DMS53 (cell line): ENCODE measurements around the gene ASIC4.

Experiments used
- DNase-seq: peaks from one replicate; lab custom pipeline; 2025; lab: John Stamatoyannopoulos, UW

Gene ASIC4

DNA sequence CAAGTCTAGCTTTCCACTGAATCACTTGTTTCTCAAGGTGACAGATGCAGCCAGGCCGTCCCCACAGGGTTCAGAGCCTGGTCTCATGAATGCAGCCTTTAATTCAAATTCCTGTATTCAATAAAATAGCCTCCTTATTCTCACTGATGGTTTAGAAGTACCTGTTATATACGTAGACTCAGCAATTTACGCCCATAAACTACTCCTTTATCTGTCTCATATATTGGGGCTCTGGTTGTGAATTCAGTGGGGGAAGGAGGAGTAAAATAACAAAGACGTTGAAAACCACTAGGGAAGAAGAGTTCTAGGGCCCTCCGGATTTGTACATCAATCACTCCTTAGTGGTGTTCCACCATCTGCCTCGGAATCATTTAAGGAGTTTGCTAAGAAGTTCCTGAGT lies 55.4 kb downstream of the ASIC4 start:
- DNase-seq = no peak

DNA sequence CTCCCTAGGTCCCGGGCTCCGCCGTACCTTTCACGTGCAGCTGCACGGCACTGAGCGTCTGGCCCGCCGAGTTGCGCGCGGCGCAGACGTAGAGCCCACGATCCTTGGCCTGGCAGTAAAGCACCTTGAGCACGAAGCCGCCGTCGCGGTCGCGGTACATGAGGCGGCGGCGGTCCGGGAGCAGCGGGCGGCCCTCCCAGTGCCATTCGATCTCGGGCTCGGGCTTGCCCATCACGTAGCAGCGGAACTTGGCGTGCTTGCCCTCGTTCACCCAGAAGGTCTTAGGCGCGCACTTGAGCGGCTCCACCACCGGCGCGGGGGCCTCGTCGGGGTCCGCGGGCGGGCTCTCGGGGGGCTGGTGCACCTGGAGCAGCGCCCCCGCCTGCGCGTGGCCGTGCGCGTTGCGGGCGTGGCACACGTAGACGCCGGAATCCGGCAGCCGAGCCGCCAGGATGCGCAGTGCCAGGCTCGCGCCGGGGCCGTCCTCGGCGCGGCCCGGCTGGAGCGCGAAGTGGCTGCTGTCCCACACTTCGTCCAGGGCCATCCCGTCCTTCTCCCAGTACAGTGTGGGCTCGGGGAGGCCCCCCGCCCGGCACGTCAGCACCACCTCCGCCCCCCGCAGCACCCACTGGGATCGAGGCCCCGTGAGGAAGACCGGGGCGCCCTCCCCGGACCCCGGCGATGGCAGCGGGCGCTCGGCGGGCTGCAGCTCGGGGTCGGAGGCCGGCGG lies 56.1 kb downstream of the ASIC4 start:
- peak; percentile 62 for DNase-seq

DNA sequence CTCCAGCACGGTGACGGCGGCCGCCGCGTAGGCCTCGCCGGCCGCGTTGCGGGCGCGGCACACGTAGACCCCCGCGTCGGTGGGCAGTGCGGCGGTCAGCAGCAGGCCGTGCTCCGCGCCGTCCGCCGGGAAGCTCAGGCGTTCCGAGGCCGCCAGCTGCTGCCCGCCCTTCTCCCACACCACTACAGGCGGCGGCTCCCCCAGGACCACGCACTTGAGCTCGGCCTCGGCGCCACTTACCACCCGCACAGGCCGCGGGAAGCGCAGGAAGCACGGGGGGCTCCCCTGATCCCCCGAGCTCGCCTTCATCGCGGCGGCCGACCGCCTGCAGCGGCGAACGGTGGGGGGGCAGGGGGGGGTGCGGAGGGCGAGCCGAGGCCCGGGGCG lies 56.6 kb downstream of the ASIC4 start:
- DNase-seq = peak; percentile 55

DNA sequence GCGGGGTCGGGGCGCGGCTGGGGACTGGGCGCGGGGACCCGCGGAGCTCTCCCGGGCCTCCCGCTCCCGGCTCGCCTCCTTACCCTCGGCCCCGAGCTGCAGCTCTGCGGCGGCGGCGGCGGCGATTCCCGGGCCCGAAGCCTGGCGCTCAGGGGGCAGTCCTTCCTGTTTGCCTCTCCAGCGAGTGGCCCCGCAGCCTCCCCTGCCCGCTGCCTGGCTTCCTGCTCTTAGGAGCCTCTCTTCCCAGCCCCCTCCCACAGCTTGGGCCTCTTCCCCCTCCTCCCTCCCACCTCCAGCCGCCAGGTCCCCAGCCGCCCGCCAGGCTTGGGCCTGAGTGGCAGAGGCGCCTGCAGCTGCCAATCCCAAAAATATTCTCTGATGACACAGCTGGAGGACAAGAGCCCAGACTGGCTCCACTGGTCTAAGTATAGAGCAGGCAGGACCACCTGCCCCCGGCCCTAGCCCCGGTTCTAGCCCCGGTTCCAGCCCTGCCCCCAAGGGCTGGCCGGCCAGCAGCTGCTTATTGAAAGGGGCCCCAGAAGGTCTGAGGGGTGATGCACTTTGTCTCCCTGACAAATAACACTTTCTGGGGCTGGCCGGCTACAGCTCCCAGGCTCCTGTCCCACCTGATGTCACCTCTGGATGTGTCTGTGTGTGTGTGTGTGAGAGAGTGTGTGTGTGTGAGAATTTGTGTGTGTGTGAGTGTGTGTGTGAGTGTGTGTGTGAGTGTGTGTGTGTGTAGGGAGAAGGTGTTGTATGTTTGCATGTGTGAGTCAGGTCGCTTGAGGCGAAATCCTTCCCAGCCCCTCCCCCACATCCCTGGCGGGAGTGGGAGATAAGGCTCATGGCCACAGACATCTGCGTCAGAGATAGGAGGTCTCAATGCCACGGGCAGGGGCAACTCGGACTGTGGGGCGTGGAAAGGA lies 57.3 kb downstream of the ASIC4 start, which contains the start of gene OBSL1:
OBSL1 (minus strand) TSS at position 229 of the 926 bp plus-strand sequence. CDS start 307 bp downstream, outside the sequence.
- peak; percentile 87 for DNase-seq

DNA sequence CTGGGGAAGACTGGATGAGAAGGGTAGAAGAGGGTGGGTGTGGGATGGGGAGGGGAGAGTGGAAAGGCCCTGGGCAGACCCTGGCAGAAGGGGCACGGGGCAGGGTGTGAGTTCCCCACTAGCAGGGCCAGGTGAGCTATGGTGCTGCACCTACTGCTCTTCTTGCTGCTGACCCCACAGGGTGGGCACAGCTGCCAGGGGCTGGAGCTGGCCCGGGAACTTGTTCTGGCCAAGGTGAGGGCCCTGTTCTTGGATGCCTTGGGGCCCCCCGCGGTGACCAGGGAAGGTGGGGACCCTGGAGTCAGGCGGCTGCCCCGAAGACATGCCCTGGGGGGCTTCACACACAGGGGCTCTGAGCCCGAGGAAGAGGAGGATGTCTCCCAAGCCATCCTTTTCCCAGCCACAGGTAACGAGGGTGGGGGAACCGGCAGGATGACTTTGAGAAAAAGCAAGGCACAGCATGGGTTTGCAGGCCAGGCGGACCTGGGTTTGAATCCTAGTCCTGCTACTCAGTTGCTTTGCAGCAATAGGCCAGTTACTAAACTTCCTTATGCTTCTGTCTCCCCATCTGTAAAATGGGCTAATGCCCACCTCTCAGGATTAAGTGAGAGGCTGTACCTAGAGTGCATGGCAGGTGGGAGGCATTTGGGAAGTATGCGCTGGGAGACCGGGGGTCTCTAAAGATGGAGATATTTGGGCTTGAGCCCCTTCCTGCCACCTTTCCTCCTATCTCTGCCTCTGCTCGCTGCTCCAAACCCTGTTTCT lies 58.1 kb downstream of the ASIC4 start, which contains the start of gene INHA:
INHA (plus strand) TSS at position 74 of the 765 bp plus-strand sequence; CDS start at position 139, 65 bp downstream.
- DNase-seq = no peak

DNA sequence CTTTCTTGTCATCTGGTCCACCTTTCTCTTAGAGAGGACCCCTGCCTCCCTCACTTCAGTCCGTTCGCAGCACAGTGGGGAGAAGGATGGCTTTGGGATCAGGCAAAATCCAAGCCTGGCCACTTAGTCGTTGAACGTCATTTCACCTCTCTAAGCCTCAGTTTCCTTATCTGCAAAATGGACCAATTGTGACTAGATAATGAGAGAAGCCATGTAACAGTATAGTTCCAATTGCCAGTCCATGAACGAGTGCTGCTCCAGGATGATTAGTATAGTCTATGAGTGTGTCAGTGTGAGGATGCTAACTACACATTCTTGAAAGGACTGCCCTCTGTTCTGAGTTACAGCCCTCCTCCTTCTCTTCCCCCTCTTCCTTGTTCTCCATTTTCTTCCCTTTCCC lies 58.9 kb downstream of the ASIC4 start:
- no peak for DNase-seq

DNA sequence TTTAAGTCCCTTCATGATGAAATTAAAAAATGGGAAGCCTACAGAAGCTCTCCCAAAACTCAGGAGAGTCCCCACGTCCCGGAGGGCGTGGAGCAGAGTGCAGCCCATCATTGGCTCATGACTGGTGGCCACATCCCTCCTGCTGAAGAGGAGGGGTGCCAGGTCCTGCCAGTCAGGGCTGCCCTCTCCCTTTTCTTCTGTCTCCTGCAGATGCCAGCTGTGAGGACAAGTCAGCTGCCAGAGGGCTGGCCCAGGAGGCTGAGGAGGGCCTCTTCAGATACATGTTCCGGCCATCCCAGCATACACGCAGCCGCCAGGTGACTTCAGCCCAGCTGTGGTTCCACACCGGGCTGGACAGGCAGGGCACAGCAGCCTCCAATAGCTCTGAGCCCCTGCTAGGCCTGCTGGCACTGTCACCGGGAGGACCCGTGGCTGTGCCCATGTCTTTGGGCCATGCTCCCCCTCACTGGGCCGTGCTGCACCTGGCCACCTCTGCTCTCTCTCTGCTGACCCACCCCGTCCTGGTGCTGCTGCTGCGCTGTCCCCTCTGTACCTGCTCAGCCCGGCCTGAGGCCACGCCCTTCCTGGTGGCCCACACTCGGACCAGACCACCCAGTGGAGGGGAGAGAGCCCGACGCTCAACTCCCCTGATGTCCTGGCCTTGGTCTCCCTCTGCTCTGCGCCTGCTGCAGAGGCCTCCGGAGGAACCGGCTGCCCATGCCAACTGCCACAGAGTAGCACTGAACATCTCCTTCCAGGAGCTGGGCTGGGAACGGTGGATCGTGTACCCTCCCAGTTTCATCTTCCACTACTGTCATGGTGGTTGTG lies 60.4 kb downstream of the ASIC4 start:
- DNase-seq = peak; percentile 78

DNA sequence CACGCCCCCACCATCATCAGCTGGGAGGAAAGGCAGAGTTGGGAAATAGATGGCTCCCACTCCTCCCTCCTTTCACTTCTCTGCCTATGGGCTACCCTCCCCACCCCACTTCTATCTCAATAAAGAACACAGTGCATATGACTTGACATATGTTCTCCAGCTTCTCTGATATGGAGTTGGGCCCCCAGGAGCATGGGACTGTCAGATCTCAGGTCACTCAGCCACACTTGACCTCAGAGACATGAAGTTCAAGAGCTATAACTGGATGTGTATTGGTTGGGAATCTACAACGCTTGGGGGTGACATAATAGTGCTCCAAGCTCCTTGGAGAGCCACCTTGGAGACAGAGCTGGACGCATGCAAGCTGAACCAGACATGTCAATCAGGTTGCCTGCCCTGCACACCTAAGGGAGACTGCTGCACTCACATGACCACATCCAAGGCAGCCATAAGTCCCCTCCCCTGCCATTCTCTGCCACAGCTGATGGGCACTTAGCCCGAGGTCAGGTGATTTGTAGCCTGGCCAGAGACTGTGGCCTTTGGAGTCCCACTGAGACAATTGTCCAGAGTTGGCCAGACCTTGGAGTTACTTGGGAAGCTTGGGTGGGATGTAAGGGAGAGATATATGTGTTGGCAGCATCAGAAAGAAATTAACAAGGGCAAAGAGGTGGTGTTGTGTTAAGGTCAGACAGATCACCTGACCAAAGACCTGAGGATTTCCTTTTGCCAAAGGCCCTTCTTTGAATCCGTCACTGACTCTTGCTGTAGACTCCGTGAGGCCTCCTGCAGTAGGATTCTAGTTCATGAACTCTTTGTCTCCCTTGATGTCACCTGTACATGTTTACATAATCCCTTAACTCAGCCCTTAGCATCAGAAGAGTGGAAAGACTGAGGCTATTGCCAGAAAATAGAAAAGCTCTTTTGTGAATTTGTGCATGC lies 61.6 kb downstream of the ASIC4 start:
- DNase-seq = peak; percentile 43

DNA sequence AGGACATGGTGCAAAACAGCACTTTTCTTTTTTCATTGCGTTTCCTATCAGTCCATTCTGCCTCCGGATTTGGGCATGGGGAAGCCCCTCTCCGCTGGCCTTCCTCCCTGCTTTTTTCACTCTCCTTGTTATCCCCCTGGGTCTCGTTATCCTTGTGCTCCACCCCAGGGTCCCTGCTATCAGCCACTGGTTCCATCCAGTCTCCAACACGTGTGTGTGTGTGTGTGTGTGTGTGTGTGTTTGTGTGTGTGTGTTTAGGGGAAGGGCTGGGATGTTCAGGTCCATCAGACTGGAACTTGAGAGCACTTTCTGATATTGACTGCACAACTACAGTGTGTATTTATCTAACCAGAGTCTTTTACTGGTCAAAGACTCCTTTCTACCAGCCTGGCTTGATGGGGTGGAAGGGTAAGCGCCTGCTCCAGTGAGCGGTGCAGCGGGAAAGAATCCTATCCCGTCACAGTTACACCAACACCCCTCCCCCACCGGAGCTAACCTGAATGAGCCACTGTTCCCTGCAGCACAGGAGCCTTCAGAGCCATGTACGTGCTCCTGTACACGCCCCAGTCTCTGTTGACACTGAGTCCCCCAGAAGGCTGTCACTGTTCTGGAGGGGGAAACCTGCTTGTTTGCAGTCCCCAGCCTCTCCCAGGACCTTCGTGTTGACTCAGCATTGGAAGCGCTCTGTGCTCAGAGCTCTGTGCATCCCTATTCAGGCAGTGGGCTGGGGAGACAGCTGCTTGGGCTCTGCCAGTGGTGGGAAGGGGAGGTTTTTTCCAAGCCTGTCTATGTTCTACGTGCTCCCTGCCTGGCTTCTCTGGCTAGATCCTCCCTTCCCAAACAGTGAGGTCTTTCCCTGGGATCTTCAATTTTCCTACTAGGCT lies 62.5 kb downstream of the ASIC4 start:
- DNase-seq = peak; percentile 75

DNA sequence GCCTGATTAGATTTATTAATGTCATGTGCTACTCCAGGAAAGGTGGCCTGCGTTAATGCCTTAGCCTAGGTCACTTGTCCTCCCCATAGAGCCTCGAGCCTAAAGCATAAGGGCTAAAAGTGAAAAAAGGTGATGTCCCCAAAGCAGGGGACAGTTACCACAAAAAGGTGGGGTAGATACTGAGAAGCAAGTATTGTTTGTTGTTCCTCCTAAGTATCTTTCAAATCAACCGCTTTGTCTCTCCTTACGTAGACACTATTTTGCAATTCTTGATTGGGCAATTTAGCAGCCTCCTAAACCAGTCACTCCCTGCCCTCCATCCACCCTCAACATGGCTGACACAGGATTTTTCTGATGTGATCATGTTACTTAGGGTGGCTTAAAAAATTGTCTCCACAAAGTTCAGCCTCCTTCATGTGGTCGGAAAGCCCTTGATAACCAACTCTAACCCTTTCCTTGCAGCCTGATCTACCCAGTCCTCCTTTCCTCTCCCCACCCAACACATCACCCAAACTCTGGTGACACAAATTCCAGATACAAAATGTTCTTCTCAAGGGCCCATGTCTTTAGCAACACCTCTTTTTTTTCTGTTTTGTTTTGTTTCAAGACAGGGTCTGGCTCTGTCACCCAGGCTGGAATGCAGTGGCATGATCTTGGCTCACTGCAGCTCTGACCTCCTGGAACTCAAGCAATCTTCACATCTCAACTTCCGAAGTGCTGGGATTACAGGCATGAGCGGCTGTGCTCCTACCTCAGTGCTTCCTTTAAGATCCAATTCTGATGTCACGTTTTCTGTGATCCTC lies 64.7 kb downstream of the ASIC4 start:
- DNase-seq = no peak

DNA sequence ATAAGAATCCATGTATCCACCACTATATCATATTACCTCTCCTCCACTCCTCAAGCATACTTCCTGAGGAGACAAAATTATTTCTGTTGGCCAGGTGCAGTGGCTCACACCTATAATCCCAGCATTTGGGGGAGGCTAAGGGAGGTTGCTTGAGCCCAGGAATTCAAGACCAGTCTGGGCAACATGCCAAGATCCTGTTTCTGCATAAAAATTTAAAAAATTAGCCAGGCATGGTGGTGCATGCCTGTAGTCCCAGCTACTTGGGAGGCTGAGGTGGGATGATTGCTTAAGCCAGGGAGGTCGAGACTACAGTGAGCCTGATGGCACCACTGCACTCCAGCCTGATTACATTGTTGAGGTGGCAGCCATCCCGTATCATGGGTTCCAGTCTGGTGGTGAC lies 67.1 kb downstream of the ASIC4 start:
- no peak for DNase-seq
